Pancreas (tissue), 10 donors: Measurements from ENCODE around the gene ITGB4. TPM values are rescaled to one million over a fixed set of nuclear protein-coding genes. Genes with fewer than 3 reads are reported as not detected.

Experiments
- ATAC-seq, 4 donors: fragments of 200-7000 bp; cut with Tn5 transposase; one replicate each; pipeline versions ENCODE4 v1.8.0 to v1.9.1; 2020; ENCODE audit warnings: mild to moderate bottlenecking in 4 of 4, moderate library complexity in 4 of 4
- DNase-seq, 6 donors: peaks; one replicate each; pipeline ENCODE4 v3.0.0-alpha.2; 2020
- FAIRE-seq: peaks from 2 replicates; lab custom pipeline; 2012; peaks lifted over from hg19 to GRCh38; lab: Jason Lieb, UNC
- H3K27ac ChIP-seq, 4 donors: fragments of 200-600 bp; sonication (generic); 1 replicate in 3 of 4; 2 replicates in 1 of 4; pipeline versions ENCODE4 v1.5.0 to v1.8.0; 2020
- H3K27me3 ChIP-seq, 4 donors: fragments of 200-600 bp; one replicate each; pipeline ENCODE4 v1.8.0; 2021
- H3K36me3 ChIP-seq, 3 donors: fragments of 200-600 bp; sonication (generic) in 1 of 3; one replicate each; pipeline versions ENCODE4 v1.5.0 to v1.8.0; 2020 to 2021
- H3K4me1 ChIP-seq, 3 donors: fragments of 200-600 bp; one replicate each; pipeline ENCODE4 v1.8.0; 2021
- H3K4me3 ChIP-seq, 4 donors: fragments of 200-600 bp; sonication (generic) in 2 of 4; one replicate each; pipeline versions ENCODE4 v1.5.0 to v1.8.0; 2020 to 2021
- H3K9me3 ChIP-seq, 4 donors: fragments of 200-600 bp; one replicate each; pipeline ENCODE4 v1.8.0; 2021
- WGBS, 2 donors: extraction: QIAGEN DNeasy Blood & Tissue Kit; methylation state at CpG; one replicate each; pipeline ENCODE4 v1.1.7; 2013; 5-methylcytosine and 5-hydroxymethylcytosine counted together
- intact Hi-C, 3 donors: fragments of 100-400 bp; cut with DNase I; formaldehyde crosslinking; loops; one replicate each; pipeline versions ENCODE4 v1.11.1 to v1.14.2; 2022
- polyA plus RNA-seq, 2 donors: library from polyadenylated mRNA; stranded (reverse); fragments of 200-250 nt; gene quantifications; one replicate each; pipeline ENCODE4 v1.2.3, GENCODE V29; 2013
- total RNA-seq, 6 donors: library from RNA; stranded (reverse); fragmentation: NEBNext Ultra II Directional in 4 of 6; extraction: Animal tissue kit (Norgen Biotek cat#: 25700) in 4 of 6; gene quantifications; one replicate each; pipeline versions ENCODE4 v1.2.1 to v1.2.4, GENCODE V29; 2021 to 2023
- TF ChIP-seq, protein P1 (sequence below), 4 donors: fragments of 200-600 bp; sonication (generic) in 3 of 4; IDR thresholded peaks; one replicate each; pipeline versions ENCODE4 v1.5.0 to v1.8.0; 2021; ENCODE audit warnings: antibody characterized with exemption in 4 of 4
- donor health status: healthy with polysubstance abuse.
- donor health status: DM: no; HTN: no; CAD: no; lungs with moderate emphysema.
- donor health status: DM: no; HTN: no; CAD: no.
- donor health status: control.
- donor health status: control.
- donor health status: Bipolar disorder and iron deficiency.
- donor health status: DM: yes; HTN: yes; CAD: no.
- donor health status: DM: no; HTN: no; CAD: no.
- donor health status: DM: no; HTN: no; CAD: no.
- donor health status: DM: yes; HTN: yes; CAD: no.

Gene ITGB4
- total and polyA plus RNA-seq, 8 donors = 16.4 to 50.5 (median 22.7) TPM

DNA sequence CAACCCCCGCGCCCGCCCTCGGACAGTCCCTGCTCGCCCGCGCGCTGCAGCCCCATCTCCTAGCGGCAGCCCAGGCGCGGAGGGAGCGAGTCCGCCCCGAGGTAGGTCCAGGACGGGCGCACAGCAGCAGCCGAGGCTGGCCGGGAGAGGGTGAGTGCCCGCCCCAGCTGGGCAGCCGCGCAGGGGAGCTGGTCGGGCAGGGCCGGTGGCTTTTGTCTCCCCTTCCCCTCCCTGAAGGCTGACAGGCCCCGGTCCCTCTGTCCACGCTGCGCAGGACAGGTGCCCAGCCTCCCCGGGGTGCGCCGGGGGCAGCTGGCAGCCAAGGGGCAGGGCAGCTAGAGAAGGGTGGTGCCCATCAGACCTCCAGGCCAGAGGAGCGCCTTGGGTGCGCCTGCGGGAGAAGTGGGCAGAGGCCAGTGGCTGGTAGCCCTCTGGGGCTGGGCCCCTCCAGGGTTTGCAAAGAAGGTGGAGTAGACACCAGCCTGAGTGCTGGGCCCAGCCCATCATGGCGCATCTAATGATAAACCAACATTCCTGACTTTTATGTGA, 278 bp downstream of the ITGB4 start:
- peak; percentile 6 to 21 (median 12) for ATAC-seq
- Histone ChIP-seq H3K9me3 (no peaks in the 10 kb centered on the region), H3K4me1 (peaks cover 0 to 9% (median 0%) of the 10 kb centered on the region in 3 donors), H3K4me3 (peak overlapping the region; percentile 34 to 65 (median 48)), H3K36me3 (no peaks in the 10 kb centered on the region), H3K27ac (peak overlapping the region; percentile 73 to 79 (median 76)), H3K27me3 (no peaks in the 10 kb centered on the region)
- no peak for FAIRE-seq
- 9 to 12% methylated on average over 32 to 33 of the region's 33 CpGs for WGBS, 2 donors
- TF ChIP-seq, protein P1, sequence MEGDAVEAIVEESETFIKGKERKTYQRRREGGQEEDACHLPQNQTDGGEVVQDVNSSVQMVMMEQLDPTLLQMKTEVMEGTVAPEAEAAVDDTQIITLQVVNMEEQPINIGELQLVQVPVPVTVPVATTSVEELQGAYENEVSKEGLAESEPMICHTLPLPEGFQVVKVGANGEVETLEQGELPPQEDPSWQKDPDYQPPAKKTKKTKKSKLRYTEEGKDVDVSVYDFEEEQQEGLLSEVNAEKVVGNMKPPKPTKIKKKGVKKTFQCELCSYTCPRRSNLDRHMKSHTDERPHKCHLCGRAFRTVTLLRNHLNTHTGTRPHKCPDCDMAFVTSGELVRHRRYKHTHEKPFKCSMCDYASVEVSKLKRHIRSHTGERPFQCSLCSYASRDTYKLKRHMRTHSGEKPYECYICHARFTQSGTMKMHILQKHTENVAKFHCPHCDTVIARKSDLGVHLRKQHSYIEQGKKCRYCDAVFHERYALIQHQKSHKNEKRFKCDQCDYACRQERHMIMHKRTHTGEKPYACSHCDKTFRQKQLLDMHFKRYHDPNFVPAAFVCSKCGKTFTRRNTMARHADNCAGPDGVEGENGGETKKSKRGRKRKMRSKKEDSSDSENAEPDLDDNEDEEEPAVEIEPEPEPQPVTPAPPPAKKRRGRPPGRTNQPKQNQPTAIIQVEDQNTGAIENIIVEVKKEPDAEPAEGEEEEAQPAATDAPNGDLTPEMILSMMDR (IDR thresholded peaks at IDR 0.05) = no peak
- DNase-seq = peak in 2 of 6 donors; percentile 21 to 43
- intact Hi-C loops = no loop called here

DNA sequence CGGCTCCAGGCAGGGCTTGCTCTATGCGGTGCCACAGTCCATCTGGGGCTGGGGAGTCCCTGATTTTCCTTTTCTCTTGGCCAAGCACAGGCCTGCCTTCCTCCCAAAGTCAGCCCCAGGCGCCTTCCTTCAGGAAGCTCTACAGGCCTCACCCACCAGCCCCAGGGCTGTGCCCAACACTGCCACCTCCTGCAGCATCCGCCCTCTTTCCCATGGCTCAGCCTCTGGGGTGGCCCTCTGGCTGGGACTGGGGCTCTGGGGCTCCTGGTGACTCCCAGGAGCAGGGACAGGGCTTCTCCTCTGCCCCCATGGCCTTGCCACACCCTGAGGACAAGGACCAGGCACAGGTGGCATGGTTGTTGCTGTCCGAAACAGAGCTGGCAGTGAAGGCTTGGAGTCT, 817 bp downstream of the ITGB4 start:
- ATAC-seq (peak in 3 of 4 donors; percentile 26 to 50 (median 29)), DNase-seq (peak in 2 of 6 donors; percentile 44 to 71), FAIRE-seq (no peak)
- no peaks in the 10 kb centered on the region for H3K9me3 ChIP-seq
- intact Hi-C loops = no loop called here
- WGBS, 2 donors = 85 to 90% methylated on average over 5 of the region's 5 CpGs
- H3K4me1 ChIP-seq = peaks cover 0 to 9% (median 0%) of the 10 kb centered on the region in 3 donors
- no peaks in the 10 kb centered on the region for H3K27me3 ChIP-seq
- H3K36me3 ChIP-seq = no peaks in the 10 kb centered on the region
- H3K4me3 ChIP-seq = peak overlapping the region; percentile 34 to 65 (median 48)
- H3K27ac ChIP-seq = peak overlapping the region; percentile 73 to 79 (median 76)
- TF ChIP-seq, protein P1 (IDR thresholded peaks at IDR 0.05) = no peak

DNA sequence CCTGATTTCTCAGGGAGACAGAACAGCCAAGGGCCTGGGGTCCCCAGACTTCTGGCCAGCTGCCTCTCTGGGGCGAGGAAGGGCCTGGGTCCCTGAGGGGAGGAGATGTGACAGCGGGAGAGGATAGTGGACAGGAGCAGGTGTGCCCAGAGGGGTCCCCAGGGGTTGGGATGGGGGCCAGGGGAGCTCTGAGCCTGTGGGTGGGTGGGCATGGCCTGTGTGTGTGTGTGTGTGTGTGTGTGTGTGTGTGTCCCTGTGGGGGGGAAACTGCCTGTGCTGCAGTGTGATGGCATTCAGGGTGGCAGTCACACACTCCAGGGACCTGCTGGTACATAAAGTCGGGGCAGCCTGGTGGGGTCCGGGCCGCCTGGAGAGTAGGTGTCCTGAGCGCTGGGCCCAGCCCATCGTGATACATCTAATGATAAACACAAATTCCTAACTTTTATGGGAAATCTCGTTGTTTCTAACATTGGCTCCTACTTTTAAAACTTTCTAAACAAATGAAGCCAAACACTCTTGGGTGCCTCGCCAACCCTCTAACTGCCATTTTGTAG, 1.4 kb downstream of the ITGB4 start:
- FAIRE-seq = no peak
- intact Hi-C loops = no loop called here
- no peaks in the 10 kb centered on the region for H3K36me3 ChIP-seq
- peak in 1 of 6 donors; percentile 37 for DNase-seq
- peak overlapping the region in 2 of 4 donors; percentile 35 to 62 for H3K4me3 ChIP-seq
- H3K27ac ChIP-seq = no peak overlapping the region
- H3K9me3 ChIP-seq = no peaks in the 10 kb centered on the region
- TF ChIP-seq, protein P1 (IDR thresholded peaks at IDR 0.05) = no peak
- no peaks in the 10 kb centered on the region for H3K27me3 ChIP-seq
- no peak for ATAC-seq
- WGBS, 2 donors = 90 to 92% methylated on average over 9 of the region's 9 CpGs
- H3K4me1 ChIP-seq = peaks cover 0 to 9% (median 0%) of the 10 kb centered on the region in 3 donors

DNA sequence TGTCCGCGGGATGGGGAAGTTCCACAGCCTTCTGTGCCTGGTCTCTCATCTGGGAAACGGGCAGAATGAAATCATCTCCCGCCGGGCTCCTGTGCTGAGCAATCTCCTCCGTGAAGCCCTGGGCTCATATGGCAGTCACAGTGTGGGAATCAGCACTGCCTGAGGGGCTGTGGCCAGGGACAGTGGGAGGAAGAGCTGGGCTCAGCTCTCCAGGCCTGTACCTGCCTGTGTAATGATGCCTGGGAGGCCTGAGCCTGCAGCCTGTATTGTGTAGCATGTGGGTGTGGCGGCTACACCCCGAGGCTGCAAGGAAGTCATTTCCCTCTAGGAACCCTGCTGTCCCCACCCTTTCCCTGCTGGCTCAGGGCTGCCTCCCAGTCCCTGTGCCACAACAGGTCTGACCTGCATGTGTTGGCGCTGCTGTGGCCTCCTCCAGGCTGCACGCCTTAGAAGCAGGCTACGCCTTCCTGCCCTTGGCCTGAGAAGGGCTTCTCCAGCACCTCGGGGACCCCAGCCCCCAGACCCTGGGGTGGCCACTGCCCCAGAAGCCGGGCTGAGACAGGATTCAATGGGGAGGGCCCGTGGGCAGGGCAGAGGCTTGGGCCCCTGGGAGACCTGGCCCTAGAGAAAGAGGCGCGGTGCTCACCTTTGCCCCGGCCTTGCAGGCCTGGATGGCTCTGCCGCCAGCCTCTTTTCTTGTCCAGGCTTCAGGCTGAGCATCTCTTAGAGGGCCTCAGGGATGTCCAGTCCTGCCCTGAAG, 2.1 kb downstream of the ITGB4 start:
- Histone ChIP-seq H3K27me3 (no peaks in the 10 kb centered on the region), H3K9me3 (no peaks in the 10 kb centered on the region), H3K27ac (no peak overlapping the region), H3K4me3 (peak overlapping the region in 1 of 4 donors; percentile 7), H3K36me3 (no peaks in the 10 kb centered on the region), H3K4me1 (peaks cover 0 to 9% (median 0%) of the 10 kb centered on the region in 3 donors)
- 78 to 84% methylated on average over 18 of the region's 18 CpGs for WGBS, 2 donors
- FAIRE-seq (no peak), DNase-seq (peak in 1 of 6 donors; percentile 53), ATAC-seq (peak in 1 of 4 donors; percentile 4)
- intact Hi-C loops = no loop called here
- TF ChIP-seq, protein P1 (IDR thresholded peaks at IDR 0.05) = no peak
